Trophoblast cell (in vitro differentiated cells and primary cell): ENCODE measurements around the gene PEPD.

Experiments used
- DNase-seq, 2 donors: peaks; one replicate each; pipeline ENCODE4 v3.0.0-alpha.2; 2016
- H2AFZ ChIP-seq: 2 replicates; pipeline ENCODE4 v1.6.1; 2013; ENCODE audit warnings: low read length, moderate library complexity, mild to moderate bottlenecking; ENCODE audit not compliant: insufficient read depth, poor library complexity
- H2AK5ac ChIP-seq: 2 replicates; pipeline ENCODE4 v1.6.1; 2013; ENCODE audit warnings: mild to moderate bottlenecking, low read length
- H2BK120ac ChIP-seq: 2 replicates; pipeline ENCODE4 v1.6.1; 2013; ENCODE audit warnings: low read length, mild to moderate bottlenecking, moderate library complexity; ENCODE audit not compliant: insufficient read depth, poor library complexity
- H2BK12ac ChIP-seq: 2 replicates; pipeline ENCODE4 v1.6.1; 2013; ENCODE audit warnings: mild to moderate bottlenecking, low read length, moderate library complexity
- H2BK5ac ChIP-seq: 2 replicates; pipeline ENCODE4 v1.6.1; 2013; ENCODE audit warnings: low read length, low read depth, moderate library complexity, mild to moderate bottlenecking; ENCODE audit not compliant: poor library complexity
- H3K14ac ChIP-seq: 2 replicates; pipeline ENCODE4 v1.6.1; 2013; ENCODE audit warnings: mild to moderate bottlenecking, low read length
- H3K18ac ChIP-seq: 2 replicates; pipeline ENCODE4 v1.6.1; 2013; ENCODE audit warnings: mild to moderate bottlenecking, low read length
- H3K23ac ChIP-seq: 2 replicates; pipeline ENCODE4 v1.6.1; 2013; ENCODE audit warnings: low read length
- H3K27ac ChIP-seq: 2 replicates; pipeline ENCODE4 v1.5.1; 2013; ENCODE audit warnings: low read depth, mild to moderate bottlenecking, inconsistent platforms, low read length, moderate library complexity
- H3K27me3 ChIP-seq: 2 replicates; pipeline ENCODE4 v1.6.1; 2013; ENCODE audit warnings: inconsistent platforms, mild to moderate bottlenecking, low read length, moderate library complexity; ENCODE audit not compliant: insufficient read depth
- H3K36me3 ChIP-seq, 2 experiments: 1 replicate in 1 of 2; 2 replicates in 1 of 2; pipeline ENCODE4 v1.6.1; 2013; ENCODE audit warnings: low read length in 2 of 2, mild to moderate bottlenecking in 2 of 2, moderate library complexity in 1 of 2; ENCODE audit not compliant: insufficient read depth in 2 of 2, control insufficient read depth in 1 of 2
- H3K4ac ChIP-seq: 2 replicates; pipeline ENCODE4 v1.6.1; 2013; ENCODE audit warnings: low read depth, mild to moderate bottlenecking, low read length, moderate library complexity
- H3K4me1 ChIP-seq, 2 experiments: 1 replicate in 1 of 2; 2 replicates in 1 of 2; pipeline ENCODE4 v1.6.1; 2013; ENCODE audit warnings: low read length in 2 of 2, mild to moderate bottlenecking in 2 of 2, moderate library complexity in 1 of 2; ENCODE audit not compliant: insufficient read depth in 2 of 2, control insufficient read depth in 1 of 2
- H3K4me2 ChIP-seq: 2 replicates; pipeline ENCODE4 v1.6.1; 2013; ENCODE audit warnings: inconsistent platforms, mild to moderate bottlenecking, low read length, moderate library complexity
- H3K4me3 ChIP-seq: 2 replicates; pipeline ENCODE4 v1.5.1; 2013; ENCODE audit warnings: mild to moderate bottlenecking, low read depth, low read length, inconsistent platforms
- H3K79me1 ChIP-seq: one replicate; pipeline ENCODE4 v1.6.1; 2013; ENCODE audit warnings: low read length
- H3K79me2 ChIP-seq: 2 replicates; pipeline ENCODE4 v1.6.1; 2013; ENCODE audit warnings: low read length, mild to moderate bottlenecking; ENCODE audit not compliant: control insufficient read depth, insufficient read depth, poor library complexity
- H3K9ac ChIP-seq: 2 replicates; pipeline ENCODE4 v1.6.1; 2013; ENCODE audit warnings: mild to moderate bottlenecking, low read length
- H3K9me3 ChIP-seq: 2 replicates; pipeline ENCODE4 v1.6.1; 2013; ENCODE audit warnings: low read depth, mild to moderate bottlenecking, control low read depth, inconsistent platforms, low read length; ENCODE audit not compliant: insufficient read depth
- H4K12ac ChIP-seq: 2 replicates; pipeline ENCODE4 v1.6.1; 2013; ENCODE audit warnings: low read depth, mild to moderate bottlenecking, low read length, moderate library complexity
- H4K8ac ChIP-seq: 2 replicates; pipeline ENCODE4 v1.6.1; 2013; ENCODE audit warnings: low read depth, mild to moderate bottlenecking, low read length, moderate library complexity
- H4K91ac ChIP-seq: one replicate; pipeline ENCODE4 v1.6.1; 2013; ENCODE audit warnings: low read depth, mild to moderate bottlenecking, low read length, moderate library complexity
- WGBS: extraction: QIAGEN DNeasy Blood & Tissue Kit; methylation state at CpG from one replicate; pipeline ENCODE4 v1.1.7; 2013; ENCODE audit warnings: missing lambda C conversion rate; ENCODE audit not compliant: insufficient read length, insufficient coverage; ENCODE audit errors: extremely low coverage; 5-methylcytosine and 5-hydroxymethylcytosine counted together

PEPD gene

GRCh38 chr19:33500586-33500985, 21.0 kb downstream of the PEPD start:
- no peak for DNase-seq
- H3K9ac ChIP-seq = no peak overlapping the region
- no peak overlapping the region for H2AFZ ChIP-seq
- H3K27me3 ChIP-seq = no peaks in the 10 kb centered on the region
- H3K14ac ChIP-seq = no peak overlapping the region
- no peak overlapping the region for H2BK5ac ChIP-seq
- H3K9me3 ChIP-seq = no peaks in the 10 kb centered on the region
- peaks cover 7 to 16% of the 10 kb centered on the region in 2 experiments for H3K36me3 ChIP-seq
- H3K79me1 ChIP-seq = no peaks in the 10 kb centered on the region
- no peak overlapping the region for H3K27ac ChIP-seq
- H4K8ac ChIP-seq = no peak overlapping the region
- H3K23ac ChIP-seq = no peak overlapping the region
- H2BK120ac ChIP-seq = no peak overlapping the region
- no peaks in the 10 kb centered on the region for H3K4me1 ChIP-seq
- H3K79me2 ChIP-seq = no peaks in the 10 kb centered on the region
- H4K91ac ChIP-seq = no peak overlapping the region
- no peak overlapping the region for H3K4me2 ChIP-seq
- H2AK5ac ChIP-seq = no peak overlapping the region
- no peak overlapping the region for H3K4me3 ChIP-seq
- H4K12ac ChIP-seq = no peak overlapping the region
- WGBS = no CpG with 5 or more reads among the region's 13 CpGs
- no peak overlapping the region for H2BK12ac ChIP-seq
- no peak overlapping the region for H3K4ac ChIP-seq
- no peak overlapping the region for H3K18ac ChIP-seq

- Histone ChIP-seq H3K18ac (no peak overlapping the region), H3K4me3 (no peak overlapping the region), H2AK5ac (no peak overlapping the region), H3K9me3 (no peaks in the 10 kb centered on the region), H2BK120ac (no peak overlapping the region), H3K9ac (no peak overlapping the region), H4K12ac (no peak overlapping the region), H4K91ac (no peak overlapping the region), H3K27ac (no peak overlapping the region), H3K4me2 (no peak overlapping the region), H2BK12ac (no peak overlapping the region), H3K27me3 (no peaks in the 10 kb centered on the region), H3K4ac (no peak overlapping the region), H3K14ac (no peak overlapping the region), H3K36me3 (peaks cover 7 to 16% of the 10 kb centered on the region in 2 experiments), H2BK5ac (no peak overlapping the region), H3K79me2 (no peaks in the 10 kb centered on the region), H2AFZ (no peak overlapping the region), H3K4me1 (no peaks in the 10 kb centered on the region), H3K23ac (no peak overlapping the region), H4K8ac (no peak overlapping the region), H3K79me1 (no peaks in the 10 kb centered on the region)
- no CpG with 5 or more reads among the region's 13 CpGs for WGBS
- no peak for DNase-seq
Measured at GRCh38 chr19:33499671-33500506, 21.7 kb downstream of the PEPD start.

GRCh38 chr19:33499248-33499647, 22.3 kb downstream of the PEPD start:
- no peak overlapping the region for H4K8ac ChIP-seq
- H3K36me3 ChIP-seq = peaks cover 7 to 16% of the 10 kb centered on the region in 2 experiments
- no peak overlapping the region for H3K18ac ChIP-seq
- no peaks in the 10 kb centered on the region for H3K27me3 ChIP-seq
- H3K23ac ChIP-seq = no peak overlapping the region
- WGBS = no CpG with 5 or more reads among the region's 6 CpGs
- H3K4me3 ChIP-seq = no peak overlapping the region
- no peak overlapping the region for H2BK12ac ChIP-seq
- H3K9me3 ChIP-seq = no peaks in the 10 kb centered on the region
- no peak overlapping the region for H3K27ac ChIP-seq
- no peaks in the 10 kb centered on the region for H3K79me1 ChIP-seq
- no peaks in the 10 kb centered on the region for H3K4me1 ChIP-seq
- H3K14ac ChIP-seq = no peak overlapping the region
- no peak overlapping the region for H2AK5ac ChIP-seq
- no peak overlapping the region for H4K12ac ChIP-seq
- H3K9ac ChIP-seq = no peak overlapping the region
- H4K91ac ChIP-seq = no peak overlapping the region
- H3K79me2 ChIP-seq = no peaks in the 10 kb centered on the region
- no peak overlapping the region for H2BK5ac ChIP-seq
- no peak overlapping the region for H2BK120ac ChIP-seq
- no peak overlapping the region for H2AFZ ChIP-seq
- DNase-seq = no peak
- no peak overlapping the region for H3K4ac ChIP-seq
- H3K4me2 ChIP-seq = no peak overlapping the region

- no CpG with 5 or more reads among the region's 10 CpGs for WGBS
- H3K27ac ChIP-seq = no peak overlapping the region
- H3K4me2 ChIP-seq = no peak overlapping the region
- H2BK120ac ChIP-seq = no peak overlapping the region
- no peak for DNase-seq
- H2BK5ac ChIP-seq = no peak overlapping the region
- H3K79me1 ChIP-seq = no peaks in the 10 kb centered on the region
- no peaks in the 10 kb centered on the region for H3K27me3 ChIP-seq
- no peak overlapping the region for H3K23ac ChIP-seq
- no peak overlapping the region for H4K91ac ChIP-seq
- H3K4me1 ChIP-seq = no peaks in the 10 kb centered on the region
- H4K12ac ChIP-seq = no peak overlapping the region
- H2BK12ac ChIP-seq = no peak overlapping the region
- H3K4me3 ChIP-seq = no peak overlapping the region
- no peak overlapping the region for H2AK5ac ChIP-seq
- H3K36me3 ChIP-seq = peaks cover 7 to 14% of the 10 kb centered on the region in 2 experiments
- H3K79me2 ChIP-seq = no peaks in the 10 kb centered on the region
- no peak overlapping the region for H3K9ac ChIP-seq
- H3K9me3 ChIP-seq = no peaks in the 10 kb centered on the region
- H2AFZ ChIP-seq = no peak overlapping the region
- no peak overlapping the region for H3K14ac ChIP-seq
- H4K8ac ChIP-seq = no peak overlapping the region
- no peak overlapping the region for H3K4ac ChIP-seq
- H3K18ac ChIP-seq = no peak overlapping the region
Measured at GRCh38 chr19:33498391-33499000, 23.1 kb downstream of the PEPD start.
